Stimulated activated naive CD4-positive, alpha-beta T cell (primary cell): ENCODE measurements around the gene SLC2A5.
"Not testable (repeated sequence)": the region's sequence is repeated elsewhere in the genome, so short reads cannot be mapped to it uniquely, and the experiment has no call there.

Experiments
- DNase-seq, 6 experiments: peaks; one replicate each; lab custom pipeline; 2025; lab: John Stamatoyannopoulos, UW

Gene SLC2A5

DNA sequence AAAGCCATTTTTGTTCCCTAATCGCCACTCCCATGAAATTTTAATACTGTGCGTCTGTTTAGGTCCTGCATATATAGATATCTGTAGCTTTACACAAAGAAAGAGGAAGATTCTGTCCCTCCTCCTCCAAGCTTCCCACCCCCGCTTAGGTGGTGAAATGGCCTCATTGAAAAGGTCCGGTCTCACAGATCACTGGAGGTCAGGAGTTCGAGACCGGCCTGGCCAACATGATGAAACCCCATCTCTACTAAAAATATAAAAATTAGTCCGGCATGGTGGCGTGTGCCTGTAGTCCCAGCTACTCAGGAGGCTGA is 64.1 kb downstream of the SLC2A5 start:
- no peak for DNase-seq

DNA sequence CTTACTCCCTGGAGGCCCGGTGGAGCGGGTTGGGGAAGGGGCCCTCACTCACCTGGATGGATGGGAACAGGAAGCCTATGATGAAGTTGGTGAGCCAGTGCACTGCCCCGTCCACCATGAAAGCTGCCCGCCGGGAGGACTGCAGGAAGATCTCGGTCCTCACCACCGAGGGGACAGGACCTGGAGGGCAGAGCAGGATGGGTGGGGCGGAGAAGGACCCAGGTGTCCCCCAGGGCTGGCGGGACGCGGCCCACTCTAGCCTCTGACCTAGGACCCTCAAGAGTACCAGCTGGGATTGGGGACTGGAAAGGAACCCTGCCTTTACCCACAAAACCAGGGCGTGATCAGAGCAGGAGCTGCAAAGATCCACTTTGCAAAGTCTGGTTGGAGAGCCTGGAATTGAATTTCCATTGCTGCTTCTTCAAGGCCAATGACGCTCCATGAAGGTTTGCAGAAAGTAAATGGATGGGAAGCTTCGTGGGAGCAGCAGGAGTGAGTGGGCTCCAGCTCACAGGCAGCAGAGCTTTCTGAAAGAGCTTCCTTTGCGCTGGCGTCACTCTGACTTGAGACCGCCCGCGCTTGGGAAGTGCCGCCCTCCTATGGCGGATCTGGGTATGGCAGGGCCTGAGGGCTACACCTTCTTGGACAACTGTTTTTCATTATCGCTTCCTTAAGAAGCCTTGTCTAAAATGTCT is 64.6 kb downstream of the SLC2A5 start:
- DNase-seq: peak; percentile 53 to 86 (median 72)

DNA sequence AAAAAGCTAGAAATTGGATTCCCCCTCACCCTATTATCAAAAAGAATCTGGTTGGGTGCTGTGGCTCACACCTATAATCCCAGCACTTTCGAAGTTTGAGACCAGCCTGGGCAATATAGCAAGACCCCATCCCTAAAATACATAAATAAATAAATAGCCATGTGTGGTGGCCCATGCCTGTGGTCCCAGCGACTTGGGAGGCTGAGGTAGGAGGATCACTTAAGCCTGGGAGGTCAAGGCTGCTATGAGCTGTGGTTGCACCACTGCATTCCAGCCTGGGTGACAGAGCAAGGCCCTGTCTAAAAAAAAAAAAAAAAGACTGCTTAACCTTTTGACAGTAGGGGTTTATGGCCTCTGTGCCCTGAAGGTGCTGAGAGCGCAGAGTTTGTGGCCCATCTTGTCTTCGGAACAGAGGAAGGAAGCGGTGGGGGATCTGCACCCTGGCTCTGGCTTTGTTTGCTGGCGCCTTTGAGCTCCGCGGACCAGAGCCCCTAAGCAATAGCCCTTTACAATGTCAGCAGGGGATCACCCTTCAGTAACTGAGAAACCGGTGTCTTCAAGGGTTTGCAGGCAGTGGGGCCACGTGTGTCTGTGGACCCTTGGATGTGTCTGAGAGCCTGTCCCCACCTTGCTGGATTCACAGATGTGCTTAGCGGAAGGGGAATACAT is 65.3 kb downstream of the SLC2A5 start:
- peak in 2 of 6 experiments; percentile 8 to 19 for DNase-seq

DNA sequence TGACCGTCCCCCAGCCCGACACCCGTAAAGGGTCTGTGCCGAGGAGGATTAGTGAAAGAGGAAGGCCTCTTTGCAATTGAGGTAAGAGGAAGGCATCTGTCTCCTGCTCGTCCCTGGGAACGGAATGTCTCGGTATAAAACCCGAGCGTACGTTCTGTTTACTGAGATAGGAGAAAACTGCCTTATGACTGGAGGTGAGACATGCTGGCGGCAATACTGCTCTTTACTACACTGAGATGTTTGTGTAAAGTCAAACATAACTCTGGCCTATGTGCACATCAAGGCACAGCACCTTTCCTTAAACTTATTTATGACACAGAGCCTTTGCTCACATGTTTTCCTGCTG is 67.2 kb downstream of the SLC2A5 start:
- DNase-seq: not testable (repeated sequence)

DNA sequence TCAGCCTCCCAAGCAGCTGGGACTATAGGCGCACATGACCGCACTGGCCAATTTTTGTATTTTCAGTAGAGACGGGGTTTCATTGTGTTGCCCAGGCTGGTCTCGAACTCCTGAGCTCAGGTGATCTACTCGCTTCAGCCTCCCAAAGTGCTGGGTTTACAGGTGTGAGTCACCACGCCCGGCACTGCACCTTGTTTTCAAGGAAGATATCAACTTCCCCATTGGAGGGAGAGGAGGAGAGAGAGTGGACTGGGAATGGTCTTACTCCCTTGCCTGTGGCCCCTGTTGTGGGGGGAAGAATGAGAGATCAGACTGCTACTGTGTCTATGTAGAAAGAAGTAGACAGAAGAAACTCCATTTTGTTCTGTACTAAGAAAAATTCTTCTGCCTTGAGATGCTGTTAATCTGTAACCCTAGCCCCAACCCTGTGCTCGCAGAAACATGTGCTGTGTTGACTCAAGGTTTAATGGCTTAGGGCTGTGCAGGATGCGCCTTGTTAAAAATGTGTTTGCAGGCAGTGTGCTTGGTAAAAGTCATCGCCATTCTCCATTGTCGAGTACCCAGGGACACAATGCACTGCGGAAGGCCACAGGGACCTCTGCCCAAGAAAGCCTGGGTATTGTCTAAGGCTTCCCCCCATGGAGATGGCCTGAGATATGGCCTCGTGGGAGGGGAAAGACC is 67.8 kb downstream of the SLC2A5 start:
- DNase-seq: not testable (repeated sequence)

DNA sequence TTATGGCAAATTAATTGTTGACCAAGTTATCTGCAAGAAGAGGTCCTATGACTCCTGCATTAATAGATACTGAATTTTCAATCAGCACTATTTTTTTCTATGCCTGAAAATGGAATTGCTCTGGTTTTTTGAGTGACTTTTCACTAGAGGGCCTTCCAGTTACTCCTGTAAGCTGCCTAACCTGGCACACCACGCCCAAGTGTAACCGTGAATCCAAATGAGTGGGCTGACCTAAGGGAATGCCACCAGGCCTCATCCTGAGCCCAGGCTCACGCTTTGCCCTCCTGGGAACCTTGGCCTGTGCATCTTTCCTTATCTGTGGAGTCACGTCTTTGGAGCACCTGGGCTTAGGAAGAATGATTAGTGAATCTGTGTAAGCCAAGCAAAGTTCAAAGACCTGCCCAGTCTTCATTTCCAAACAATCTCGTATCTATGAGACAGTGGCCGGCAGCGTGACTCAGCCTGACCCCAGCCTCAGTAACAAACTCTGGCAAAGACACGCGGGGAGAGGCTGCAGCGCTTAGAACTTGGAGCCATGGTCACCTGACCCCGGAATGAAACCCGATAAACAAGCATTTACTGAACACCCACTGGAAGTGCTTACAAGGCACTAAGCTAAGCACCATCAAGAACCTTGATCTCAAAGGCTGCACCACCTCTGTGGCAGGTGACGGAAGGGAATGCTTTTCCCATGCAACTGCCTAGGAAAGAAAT is 75.3 kb downstream of the SLC2A5 start:
- not testable (repeated sequence) for DNase-seq

DNA sequence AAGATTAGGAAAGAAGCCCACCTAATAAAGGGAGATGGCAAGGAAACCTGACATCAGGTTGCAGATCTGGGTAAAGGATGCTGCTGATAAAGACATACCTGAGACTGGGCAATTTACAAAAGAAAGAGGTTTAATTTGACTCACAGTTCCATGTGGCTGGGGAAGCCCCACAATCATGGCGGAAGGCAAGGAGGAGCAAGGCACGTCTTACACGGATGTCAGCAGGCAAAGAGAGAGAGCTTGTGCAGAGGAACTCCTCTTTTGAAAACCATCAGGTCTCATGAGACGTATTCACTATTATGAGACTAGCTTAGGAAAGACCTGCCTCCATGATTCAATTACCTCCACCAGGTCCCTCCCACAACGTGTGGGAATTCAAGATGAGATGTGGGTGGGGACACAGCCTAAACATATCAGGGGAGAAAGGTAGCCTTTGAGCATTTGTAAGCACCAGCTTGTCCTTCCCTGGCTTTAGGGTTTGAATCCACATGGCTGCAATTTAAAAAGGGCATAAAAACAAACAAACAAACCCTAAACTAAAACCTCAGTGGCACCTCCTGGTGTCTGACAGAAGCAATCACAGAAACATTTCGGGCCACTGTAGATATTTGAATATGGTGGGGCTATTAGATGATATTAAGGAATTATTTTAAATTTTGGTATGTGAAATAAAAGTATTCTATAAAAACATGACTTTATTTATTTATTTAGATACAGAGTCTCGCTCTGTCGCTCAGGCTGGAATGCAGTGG is 76.3 kb downstream of the SLC2A5 start:
- DNase-seq: no peak

DNA sequence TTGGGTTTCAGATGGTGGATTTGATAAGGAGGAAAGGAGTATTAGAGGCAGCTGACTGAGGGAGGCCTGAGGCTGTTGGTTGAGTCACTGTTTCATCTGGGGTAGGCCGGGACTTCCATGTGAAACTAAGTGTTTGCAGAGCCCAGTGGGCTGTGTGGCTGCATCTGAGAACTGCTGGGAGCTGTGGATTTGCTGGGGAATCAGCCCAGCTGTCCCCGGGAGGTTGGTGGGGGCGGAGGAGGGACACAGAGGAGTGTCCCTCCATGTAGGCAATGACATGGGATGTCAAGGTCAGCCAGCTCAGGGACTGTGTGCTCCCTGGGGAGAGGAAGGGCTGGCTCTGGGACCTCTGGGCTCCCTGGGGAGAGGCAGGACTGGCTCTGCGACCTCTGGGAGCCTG is 79.6 kb downstream of the SLC2A5 start:
- no peak for DNase-seq

DNA sequence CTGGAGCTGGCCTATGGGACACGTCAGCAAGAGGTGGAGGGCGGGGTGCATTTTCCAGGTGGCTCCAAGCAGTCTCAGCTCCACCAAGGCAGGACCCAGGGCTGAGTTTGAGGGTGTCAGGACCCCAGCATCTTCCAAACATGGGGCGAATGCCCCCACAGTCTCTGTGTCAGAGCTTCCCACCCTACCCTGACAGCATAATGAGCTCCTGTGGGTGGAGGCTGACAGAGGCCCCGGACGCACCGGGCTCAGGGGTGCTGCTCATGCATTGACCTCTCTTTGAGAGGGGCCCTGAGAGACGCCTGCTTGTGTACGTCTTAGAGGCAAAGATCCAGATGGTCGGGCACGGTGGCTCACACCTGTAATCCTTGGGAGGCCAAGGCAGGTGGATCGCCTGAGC is 80.4 kb downstream of the SLC2A5 start:
- DNase-seq: no peak

DNA sequence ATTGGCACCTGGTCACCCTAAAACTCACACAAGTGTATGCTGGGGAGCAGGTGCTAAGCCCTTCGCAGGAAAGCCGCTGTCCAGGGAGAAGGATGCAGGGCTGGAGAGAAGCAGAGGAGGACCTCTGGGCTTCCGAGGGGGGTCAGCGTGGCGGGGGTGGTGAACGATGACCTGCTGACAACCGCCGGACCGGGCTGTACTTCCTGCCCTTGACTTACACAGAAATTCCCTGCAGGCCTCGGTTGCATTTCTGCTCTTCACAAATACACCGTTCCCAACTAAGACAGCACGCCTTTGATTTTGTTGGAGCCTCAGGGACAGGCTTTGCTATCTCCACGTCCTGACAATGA is 80.8 kb downstream of the SLC2A5 start:
- peak in 1 of 6 experiments; percentile 8 for DNase-seq

DNA sequence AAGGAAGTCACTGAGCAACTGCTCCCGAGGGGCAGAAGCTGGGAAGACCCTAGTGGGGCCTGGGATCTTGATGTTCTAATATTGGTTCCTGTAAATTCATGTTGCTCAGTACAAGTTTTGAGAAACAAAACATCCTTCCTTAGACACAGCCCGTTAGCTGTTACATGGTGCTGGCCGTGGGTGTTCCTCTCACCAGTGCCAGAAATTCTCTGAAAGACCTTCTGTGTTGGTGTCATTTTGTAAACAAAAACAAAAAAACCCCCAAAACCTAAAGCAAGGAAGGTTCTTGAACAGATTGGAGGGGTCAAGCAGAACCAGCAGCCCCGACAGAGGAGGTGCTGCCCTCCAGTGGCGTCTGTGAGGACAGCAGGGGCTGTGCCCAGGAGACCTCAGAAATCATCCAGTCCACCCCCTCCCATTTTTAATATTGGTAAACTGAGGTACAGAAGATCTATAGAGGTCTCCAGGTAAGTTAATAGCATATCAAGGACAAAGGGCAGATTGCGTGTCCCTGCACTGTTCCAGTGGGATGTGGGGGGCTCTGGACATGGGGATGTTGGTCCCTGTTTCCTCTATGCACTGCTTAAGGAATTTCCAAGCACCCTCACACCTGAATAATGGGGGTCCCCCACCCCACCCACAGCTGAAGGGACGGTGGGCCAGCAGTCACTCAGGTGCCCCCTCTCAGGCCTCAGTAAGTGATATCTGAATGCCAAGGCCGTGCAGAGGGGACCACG is 81.4 kb downstream of the SLC2A5 start:
- DNase-seq: peak; percentile 38 to 74 (median 60)

DNA sequence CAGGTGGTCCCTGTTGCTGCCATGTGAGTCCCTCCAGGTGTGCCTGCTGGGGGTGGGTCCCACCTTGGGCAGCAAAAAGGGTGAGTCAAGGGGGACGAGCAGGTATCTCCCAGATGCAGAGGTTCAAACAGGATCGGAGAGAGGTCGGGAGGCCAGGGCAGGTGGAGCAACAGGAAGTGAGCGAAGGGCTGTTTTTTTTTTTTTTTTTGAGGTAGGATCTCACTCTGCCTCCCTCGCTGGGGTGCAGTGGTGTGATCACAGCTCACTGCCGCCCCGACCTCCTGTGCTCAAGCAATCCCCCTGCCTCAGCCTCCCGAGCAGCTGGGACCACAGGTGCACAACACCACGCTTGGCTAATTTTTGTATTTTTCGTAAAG is 82.6 kb downstream of the SLC2A5 start:
- peak in 3 of 6 experiments; percentile 19 to 38 (median 32) for DNase-seq

DNA sequence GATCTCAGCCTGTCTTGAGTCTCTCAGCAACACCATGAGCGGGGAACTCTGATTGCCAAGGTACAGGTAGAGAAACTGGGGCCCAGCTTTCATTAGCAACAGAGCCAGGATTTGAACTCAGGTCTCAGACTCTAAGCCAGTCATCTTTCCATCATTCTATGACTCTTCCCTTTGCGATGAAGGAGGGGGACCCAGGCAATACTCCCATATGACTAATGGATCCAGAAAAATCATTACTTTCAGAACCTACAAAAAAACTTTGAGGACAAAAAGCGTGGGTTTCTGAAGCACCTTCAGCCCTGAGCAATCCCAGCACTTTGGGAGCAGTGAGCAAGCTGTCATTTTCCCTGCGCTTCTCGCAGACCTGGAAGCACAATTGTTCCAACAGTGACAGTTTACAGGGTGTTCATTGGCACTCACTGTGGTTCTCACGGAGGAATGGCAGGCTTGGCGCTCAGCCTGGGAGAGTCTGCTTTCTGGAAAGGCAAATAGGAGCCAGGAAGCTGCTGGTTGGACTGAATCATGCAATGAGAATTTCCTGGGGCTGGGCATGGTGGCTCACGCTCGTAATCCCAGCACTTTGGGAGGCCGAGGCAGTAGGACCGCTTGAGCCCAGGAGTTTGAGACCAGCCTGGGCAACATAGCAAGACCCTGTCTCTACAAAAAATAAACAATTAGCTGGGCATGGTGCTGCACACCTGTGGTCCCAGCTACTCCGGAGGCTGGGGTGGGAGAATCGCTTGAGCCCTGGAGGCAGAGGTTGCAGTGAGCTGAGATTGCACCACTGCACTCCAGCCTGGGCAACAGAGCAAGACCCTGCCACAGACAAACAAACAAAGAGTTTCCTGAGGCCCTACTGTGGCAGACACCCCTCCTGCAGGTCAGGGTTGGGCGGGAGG is 83.3 kb downstream of the SLC2A5 start:
- DNase-seq: no peak
